ENCODE results near the gene ADH7. TPM values are rescaled to one million over a fixed set of nuclear protein-coding genes. Genes with fewer than 3 reads are reported as not detected.

Gene ADH7
- total RNA-seq, 1 experiment from 2014 or later = not detected

DNA sequence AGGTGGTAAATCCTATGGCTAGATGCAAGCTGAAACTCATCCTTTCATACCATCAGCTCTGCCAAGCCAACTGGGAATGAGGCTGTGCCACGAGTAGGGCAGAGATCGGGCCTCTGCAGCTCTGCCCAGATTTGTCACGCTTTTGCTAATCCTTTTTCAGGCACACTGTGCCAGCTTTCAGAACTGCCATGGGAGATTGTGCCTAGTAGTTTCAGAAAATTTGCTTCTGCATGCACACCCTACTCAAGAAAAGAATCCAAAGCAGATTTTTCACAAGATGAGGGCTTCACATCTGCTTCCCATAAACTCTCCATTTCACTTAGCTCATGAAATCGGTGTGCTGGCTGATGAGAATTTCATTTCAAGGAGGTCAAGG, 3.3 kb upstream of the ADH7 start:
- Mint-ChIP-seq H3K9me3 (ENCODE audit: low read depth, unreplicated experiment) (peaks cover 2% of the 10 kb centered on the region), H3K4me1 (ENCODE audit: low read depth, unreplicated experiment) (no peaks in the 10 kb centered on the region), H3K36me3 (ENCODE audit: insufficient read depth, unreplicated experiment) (no peaks in the 10 kb centered on the region), H3K4me3 (ENCODE audit: low read depth, unreplicated experiment) (no peak overlapping the region), H3K27me3 (ENCODE audit: unreplicated experiment) (no peaks in the 10 kb centered on the region), H3K27ac (ENCODE audit: unreplicated experiment) (no peak overlapping the region)
- intact Hi-C loops (cut with micrococcal nuclease; ENCODE audit: unreplicated experiment) = no loop called here
- no TSS peak for BruUV-seq (replicated peaks)
- TF ChIP-seq, protein P1, sequence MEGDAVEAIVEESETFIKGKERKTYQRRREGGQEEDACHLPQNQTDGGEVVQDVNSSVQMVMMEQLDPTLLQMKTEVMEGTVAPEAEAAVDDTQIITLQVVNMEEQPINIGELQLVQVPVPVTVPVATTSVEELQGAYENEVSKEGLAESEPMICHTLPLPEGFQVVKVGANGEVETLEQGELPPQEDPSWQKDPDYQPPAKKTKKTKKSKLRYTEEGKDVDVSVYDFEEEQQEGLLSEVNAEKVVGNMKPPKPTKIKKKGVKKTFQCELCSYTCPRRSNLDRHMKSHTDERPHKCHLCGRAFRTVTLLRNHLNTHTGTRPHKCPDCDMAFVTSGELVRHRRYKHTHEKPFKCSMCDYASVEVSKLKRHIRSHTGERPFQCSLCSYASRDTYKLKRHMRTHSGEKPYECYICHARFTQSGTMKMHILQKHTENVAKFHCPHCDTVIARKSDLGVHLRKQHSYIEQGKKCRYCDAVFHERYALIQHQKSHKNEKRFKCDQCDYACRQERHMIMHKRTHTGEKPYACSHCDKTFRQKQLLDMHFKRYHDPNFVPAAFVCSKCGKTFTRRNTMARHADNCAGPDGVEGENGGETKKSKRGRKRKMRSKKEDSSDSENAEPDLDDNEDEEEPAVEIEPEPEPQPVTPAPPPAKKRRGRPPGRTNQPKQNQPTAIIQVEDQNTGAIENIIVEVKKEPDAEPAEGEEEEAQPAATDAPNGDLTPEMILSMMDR (IDR thresholded peaks at IDR 0.05; ENCODE audit: unreplicated experiment) = no peak
- DNase-seq = no peak
- CTCF ChIA-PET = interaction anchor here (0.6 kb wide), 1 partner anchor 9 kb away, joined by 3 read pairs; no protein-coding TSS in a partner anchor

DNA sequence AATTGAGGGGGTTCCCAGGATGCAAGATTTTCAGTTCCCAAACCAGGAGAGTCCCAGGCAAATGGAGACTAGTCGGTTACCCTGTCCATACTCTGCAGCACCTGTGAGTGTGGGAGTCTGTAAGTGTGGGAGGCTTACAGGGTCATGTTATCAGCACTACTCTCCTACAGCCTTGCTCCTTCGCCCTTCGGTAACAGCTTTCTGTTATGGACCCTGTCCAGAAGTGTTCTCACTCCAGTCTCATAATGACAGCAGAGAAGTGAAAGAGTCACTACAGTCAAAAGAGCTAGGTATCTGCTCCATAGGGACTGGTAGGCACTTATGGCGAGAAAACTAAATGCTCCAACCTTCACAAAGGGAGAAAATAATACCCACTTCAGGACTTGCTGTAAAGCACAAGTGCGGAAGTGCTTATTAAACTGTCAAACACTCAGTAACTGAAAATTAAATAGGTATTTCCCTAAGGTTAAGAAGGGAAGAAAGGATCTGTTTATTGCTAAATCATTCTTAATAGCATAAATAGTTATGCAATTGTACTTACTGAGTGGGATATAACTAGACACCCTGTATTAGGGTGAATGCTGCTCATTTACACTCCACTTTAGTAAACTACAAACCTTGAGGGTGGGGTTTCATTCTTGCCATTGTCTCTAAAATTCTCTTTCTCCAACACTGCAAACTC, 2.7 kb upstream of the ADH7 start:
- peaks cover 2% of the 10 kb centered on the region for H3K9me3 Mint-ChIP-seq (ENCODE audit: low read depth, unreplicated experiment)
- no peaks in the 10 kb centered on the region for H3K36me3 Mint-ChIP-seq (ENCODE audit: insufficient read depth, unreplicated experiment)
- DNase-seq = no peak
- no TSS peak for BruUV-seq (replicated peaks)
- CTCF ChIA-PET = interaction anchor here (0.6 kb wide), 1 partner anchor 9 kb away, joined by 3 read pairs; no protein-coding TSS in a partner anchor
- H3K4me3 Mint-ChIP-seq (ENCODE audit: low read depth, unreplicated experiment) = no peak overlapping the region
- TF ChIP-seq, protein P1 (IDR thresholded peaks at IDR 0.05; ENCODE audit: unreplicated experiment) = no peak
- no peaks in the 10 kb centered on the region for H3K27me3 Mint-ChIP-seq (ENCODE audit: unreplicated experiment)
- no peaks in the 10 kb centered on the region for H3K4me1 Mint-ChIP-seq (ENCODE audit: low read depth, unreplicated experiment)
- no peak overlapping the region for H3K27ac Mint-ChIP-seq (ENCODE audit: unreplicated experiment)
- intact Hi-C loops (cut with micrococcal nuclease; ENCODE audit: unreplicated experiment) = no loop called here

DNA sequence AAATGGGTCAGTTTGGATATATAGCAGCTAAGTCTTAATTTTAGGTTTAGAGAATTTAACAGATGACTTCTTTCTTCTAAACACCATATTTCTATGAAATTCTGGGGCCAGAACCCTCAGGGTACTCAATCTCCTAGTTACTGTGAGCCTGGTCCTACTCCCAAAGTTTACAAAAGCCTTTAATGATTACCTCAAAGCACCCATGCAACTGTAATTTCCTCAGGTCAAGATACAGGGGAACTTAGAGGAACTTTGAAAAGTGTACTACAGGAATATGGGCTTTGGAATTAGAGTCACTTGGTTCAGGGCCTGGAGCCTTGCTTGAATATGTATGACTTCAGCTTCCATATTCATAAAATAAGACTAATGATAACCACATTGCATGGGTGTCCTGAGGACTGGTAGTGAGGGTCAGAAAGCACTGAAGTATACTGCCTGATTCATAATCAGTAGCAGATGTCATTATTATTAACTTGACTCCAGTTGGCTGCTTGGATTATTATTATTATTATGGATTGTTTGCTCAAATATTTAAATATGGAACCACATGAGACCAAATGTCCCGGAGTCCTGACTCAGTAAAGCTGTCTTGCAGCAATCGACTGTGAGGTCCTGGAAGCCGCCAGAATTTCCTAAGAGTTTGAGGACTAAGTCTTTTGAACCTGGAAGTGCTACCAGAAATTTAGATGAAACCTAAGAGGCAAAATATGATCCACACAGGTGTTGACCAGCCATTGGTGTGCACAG, 2.0 kb upstream of the ADH7 start:
- no peak for DNase-seq
- no peaks in the 10 kb centered on the region for H3K27me3 Mint-ChIP-seq (ENCODE audit: unreplicated experiment)
- no peaks in the 10 kb centered on the region for H3K4me1 Mint-ChIP-seq (ENCODE audit: low read depth, unreplicated experiment)
- H3K27ac Mint-ChIP-seq (ENCODE audit: unreplicated experiment) = no peak overlapping the region
- no TSS peak for BruUV-seq (replicated peaks)
- H3K4me3 Mint-ChIP-seq (ENCODE audit: low read depth, unreplicated experiment) = no peak overlapping the region
- no peaks in the 10 kb centered on the region for H3K36me3 Mint-ChIP-seq (ENCODE audit: insufficient read depth, unreplicated experiment)
- intact Hi-C loops (cut with micrococcal nuclease; ENCODE audit: unreplicated experiment) = no loop called here
- peaks cover 2% of the 10 kb centered on the region for H3K9me3 Mint-ChIP-seq (ENCODE audit: low read depth, unreplicated experiment)
- TF ChIP-seq, protein P1 (IDR thresholded peaks at IDR 0.05; ENCODE audit: unreplicated experiment) = no peak
- CTCF ChIA-PET = no interaction called here

DNA sequence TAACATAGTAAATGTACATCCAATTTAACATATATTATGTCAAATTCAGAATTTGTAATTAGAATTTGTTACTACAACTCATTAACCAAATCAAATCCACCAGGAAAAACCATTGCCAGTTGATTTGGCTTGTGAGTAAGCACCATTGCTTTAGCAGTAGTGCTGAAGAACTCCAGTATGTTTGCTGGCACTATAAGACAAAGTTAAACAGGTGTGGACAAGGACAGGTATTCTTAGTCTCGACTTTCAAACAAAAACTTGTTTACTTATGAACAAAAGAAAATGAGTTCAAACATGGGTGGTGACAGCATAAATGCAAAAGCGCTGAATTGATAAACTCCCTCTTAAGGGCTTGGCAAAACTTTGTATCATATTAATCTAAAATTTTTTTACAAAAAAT, 1.3 kb upstream of the ADH7 start:
- TF ChIP-seq, protein P1 (IDR thresholded peaks at IDR 0.05; ENCODE audit: unreplicated experiment) = no peak
- DNase-seq = no peak
- Mint-ChIP-seq H3K4me3 (ENCODE audit: low read depth, unreplicated experiment) (no peak overlapping the region), H3K27ac (ENCODE audit: unreplicated experiment) (no peak overlapping the region), H3K9me3 (ENCODE audit: low read depth, unreplicated experiment) (peaks cover 2% of the 10 kb centered on the region), H3K4me1 (ENCODE audit: low read depth, unreplicated experiment) (no peaks in the 10 kb centered on the region), H3K27me3 (ENCODE audit: unreplicated experiment) (no peaks in the 10 kb centered on the region), H3K36me3 (ENCODE audit: insufficient read depth, unreplicated experiment) (no peaks in the 10 kb centered on the region)
- intact Hi-C loops (cut with micrococcal nuclease; ENCODE audit: unreplicated experiment) = no loop called here
- CTCF ChIA-PET = no interaction called here
- no TSS peak for BruUV-seq (replicated peaks)

Data from Calu3 (cell line).